Neural cell (in vitro differentiated cells): ENCODE results near the gene DNAL1. TPM values are rescaled to one million over a fixed set of nuclear protein-coding genes. Genes with fewer than 3 reads are reported as not detected.

ENCODE experiments used
- H2AFZ ChIP-seq: fragments of 200-600, 300-800 bp; sonication (generic), shearing (Covaris generic); 2 replicates; pipeline ENCODE4 v1.6.0; 2014; ENCODE audit warnings: low read depth, mild to moderate bottlenecking, antibody characterized with exemption, low read length, moderate library complexity
- H3F3A ChIP-seq: fragments of 200-600 bp; shearing (Covaris generic); 2 replicates; pipeline ENCODE4 v1.6.1; 2016; ENCODE audit warnings: mild to moderate bottlenecking, moderate library complexity, mixed read lengths, antibody characterized with exemption, low read length; ENCODE audit not compliant: insufficient read depth, poor library complexity, severe bottlenecking
- H3K27ac ChIP-seq: fragments of 200-600, 300-800 bp; sonication (generic), shearing (Covaris generic); 2 replicates; pipeline ENCODE4 v1.5.1; 2014; ENCODE audit warnings: mild to moderate bottlenecking, low read length, moderate library complexity
- H3K27me3 ChIP-seq: fragments of 300-800, 200-600 bp; sonication (generic), shearing (Covaris generic); 2 replicates; pipeline ENCODE4 v1.6.0; 2014; ENCODE audit warnings: mild to moderate bottlenecking, low read depth, low read length, moderate library complexity; ENCODE audit not compliant: insufficient read depth
- H3K36me3 ChIP-seq: fragments of 300-800, 200-600 bp; sonication (generic), shearing (Covaris generic); 2 replicates; pipeline ENCODE4 v1.5.1; 2014; ENCODE audit warnings: mild to moderate bottlenecking, antibody characterized with exemption, low read length, moderate library complexity; ENCODE audit not compliant: insufficient read depth
- H3K4me2 ChIP-seq: fragments of 300-800, 200-600 bp; sonication (generic), shearing (Covaris generic); 2 replicates; pipeline ENCODE4 v1.6.0; 2014; ENCODE audit warnings: mild to moderate bottlenecking, low read length
- H3K4me3 ChIP-seq: fragments of 300-800, 200-600 bp; sonication (generic), shearing (Covaris generic); 2 replicates; pipeline ENCODE4 v1.5.1; 2014; ENCODE audit warnings: mild to moderate bottlenecking, low read length, moderate library complexity
- H3K79me2 ChIP-seq: fragments of 200-600 bp; shearing (Covaris generic); replicated peaks from 2 replicates; pipeline ENCODE4 v1.6.0; 2014; ENCODE audit warnings: mild to moderate bottlenecking, low read length, moderate library complexity; ENCODE audit not compliant: insufficient read depth
- H3K9ac ChIP-seq: fragments of 300-800, 200-600 bp; sonication (generic), shearing (Covaris generic); 2 replicates; pipeline ENCODE4 v1.6.1; 2016; ENCODE audit warnings: mild to moderate bottlenecking, low read length, mixed read lengths
- H3K9me2 ChIP-seq: fragments of 200-600 bp; shearing (Covaris generic); 2 replicates; pipeline ENCODE4 v1.6.1; 2016; ENCODE audit warnings: mild to moderate bottlenecking, low read length, mixed read lengths; ENCODE audit not compliant: insufficient read depth
- H3K9me3 ChIP-seq: fragments of 200-600, 300-800 bp; sonication (generic), shearing (Covaris generic); 2 replicates; pipeline ENCODE4 v1.6.1; 2016; ENCODE audit warnings: mild to moderate bottlenecking, mixed run types, low read length, moderate library complexity, mixed read lengths
- H4K20me1 ChIP-seq: fragments of 200-600 bp; shearing (Covaris generic); 2 replicates; pipeline ENCODE4 v1.6.1; 2016; ENCODE audit warnings: mild to moderate bottlenecking, mixed run types; ENCODE audit not compliant: insufficient read depth
- CTCF ChIP-seq: fragments of 450-650 bp; IDR thresholded peaks from 2 replicates; pipeline ENCODE4 v1.5.1; 2014; ENCODE audit warnings: antibody characterized with exemption, mild to moderate bottlenecking, moderate library complexity; ENCODE audit not compliant: poor library complexity, severe bottlenecking
- EP300 ChIP-seq: fragments of 450-650 bp; conservative IDR thresholded peaks from 2 replicates; pipeline ENCODE4 v1.6.1; 2014; ENCODE audit warnings: antibody characterized with exemption, mild to moderate bottlenecking, moderate library complexity; ENCODE audit not compliant: poor library complexity, severe bottlenecking
- EZH2 ChIP-seq: fragments of 200-600, 300-800 bp; shearing (Covaris generic), sonication (generic); IDR thresholded peaks from 2 replicates; pipeline ENCODE4 v1.6.1; 2014; ENCODE audit warnings: antibody characterized with exemption, low read length, borderline replicate concordance, mild to moderate bottlenecking; ENCODE audit not compliant: insufficient read depth, poor library complexity, severe bottlenecking
- MXI1 ChIP-seq: fragments of 450-650 bp; conservative IDR thresholded peaks from 2 replicates; pipeline ENCODE4 v1.6.1; 2014; ENCODE audit warnings: antibody characterized with exemption, mild to moderate bottlenecking; ENCODE audit not compliant: poor library complexity, severe bottlenecking
- POLR2AphosphoS5 ChIP-seq: IDR thresholded peaks from 2 replicates; pipeline ENCODE4 v1.6.1; 2012
- RAD21 ChIP-seq: fragments of 450-650 bp; conservative IDR thresholded peaks from 2 replicates; pipeline ENCODE4 v1.6.1; 2014; ENCODE audit warnings: antibody characterized with exemption, mild to moderate bottlenecking, moderate library complexity
- REST ChIP-seq: IDR thresholded peaks from 2 replicates; pipeline ENCODE4 v1.6.1; 2012; ENCODE audit warnings: borderline replicate concordance
- SMC3 ChIP-seq: fragments of 450-650 bp; conservative IDR thresholded peaks from 2 replicates; pipeline ENCODE4 v1.6.1; 2014; ENCODE audit warnings: antibody characterized with exemption, mild to moderate bottlenecking, moderate library complexity; ENCODE audit not compliant: poor library complexity
- TAF1 ChIP-seq: IDR thresholded peaks from 2 replicates; pipeline ENCODE4 v1.6.1; 2012; ENCODE audit warnings: low read depth
- polyA plus RNA-seq: library from polyadenylated mRNA; depleted of rRNA; stranded (reverse); fragments of >200 nt; gene quantifications from 2 replicates; pipeline ENCODE4 v1.2.3, GENCODE V29; 2014

Gene DNAL1
- polyA plus RNA-seq, 1 donor from 2014 or later = 33.4 TPM

DNA sequence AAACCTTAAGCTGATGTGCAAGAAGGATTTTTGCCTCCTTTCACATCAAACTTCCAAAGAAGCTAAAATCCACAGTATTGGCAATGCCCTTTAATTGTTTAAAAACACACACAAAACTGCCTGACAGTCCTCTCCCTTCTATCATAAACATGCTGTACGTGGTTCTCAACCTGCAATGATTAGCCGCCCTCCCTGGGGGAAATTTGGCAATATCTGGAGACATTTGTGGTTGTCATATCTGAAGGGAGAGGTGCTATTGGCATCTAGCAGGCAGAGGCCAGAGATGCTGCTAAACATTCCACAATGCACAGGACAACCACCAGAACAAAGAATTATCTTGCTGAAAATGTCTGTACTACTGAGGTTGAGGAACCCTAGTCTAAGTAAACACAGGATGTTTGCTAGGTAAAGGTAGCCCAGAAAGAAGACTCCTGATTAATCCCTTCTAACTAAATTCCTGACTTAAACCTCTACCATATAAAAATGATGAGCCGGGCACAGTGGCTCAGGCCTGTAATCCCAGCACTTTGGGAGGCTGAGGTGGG lies 31.3 kb upstream of the DNAL1 start:
- Histone ChIP-seq H3K4me3 (peak overlapping the region; percentile 79), H3K79me2 (no peaks in the 10 kb centered on the region), H3K27ac (no peak overlapping the region), H3F3A (no peaks in the 10 kb centered on the region), H3K36me3 (no peaks in the 10 kb centered on the region), H3K9me3 (no peaks in the 10 kb centered on the region), H3K9ac (no peak overlapping the region), H2AFZ (no peak overlapping the region), H3K27me3 (peaks cover 9% of the 10 kb centered on the region), H4K20me1 (no peaks in the 10 kb centered on the region), H3K4me2 (no peak overlapping the region), H3K9me2 (no peaks in the 10 kb centered on the region)
- TF ChIP-seq RAD21 (no peak), SMC3 (no peak), REST (no peak), EZH2 (no peak), EP300 (no peak), MXI1 (no peak), TAF1 (no peak), CTCF (no peak), POLR2AphosphoS5 (no peak)

GRCh38 chr14:73616831-73617230 lies 28.0 kb upstream of the DNAL1 start:
- Histone ChIP-seq H3K36me3 (no peaks in the 10 kb centered on the region), H3K27me3 (peaks cover 9% of the 10 kb centered on the region), H3K4me3 (no peak overlapping the region), H3K4me2 (no peak overlapping the region), H4K20me1 (no peaks in the 10 kb centered on the region), H3K9me2 (no peaks in the 10 kb centered on the region), H2AFZ (no peak overlapping the region), H3K79me2 (no peaks in the 10 kb centered on the region), H3F3A (no peaks in the 10 kb centered on the region), H3K9ac (no peak overlapping the region), H3K27ac (no peak overlapping the region), H3K9me3 (no peaks in the 10 kb centered on the region)
- no peak for TF ChIP-seq POLR2AphosphoS5
- no peak for TF ChIP-seq RAD21
- TF ChIP-seq CTCF = no peak
- TF ChIP-seq REST = no peak
- TF ChIP-seq EP300 = no peak
- no peak for TF ChIP-seq EZH2
- no peak for TF ChIP-seq TAF1
- no peak for TF ChIP-seq SMC3
- no peak for TF ChIP-seq MXI1
